ES-I3 (cell line): ENCODE results near the gene NCBP2.

ENCODE experiments used
- H3K36me3 ChIP-seq: 2 replicates; pipeline ENCODE4 v1.6.1; 2013; ENCODE audit warnings: mild to moderate bottlenecking, low read length, control low read depth, moderate library complexity; ENCODE audit not compliant: insufficient read depth
- H3K4me1 ChIP-seq: 2 replicates; pipeline ENCODE4 v1.6.1; 2013; ENCODE audit warnings: mild to moderate bottlenecking, control low read depth, low read length; ENCODE audit not compliant: insufficient read depth
- H3K9ac ChIP-seq: 2 replicates; pipeline ENCODE4 v1.6.1; 2013; ENCODE audit warnings: low read depth, mild to moderate bottlenecking, low read length, moderate library complexity
- H3K9me3 ChIP-seq: 2 replicates; pipeline ENCODE4 v1.6.1; 2013; ENCODE audit warnings: mild to moderate bottlenecking, low read length, moderate library complexity; ENCODE audit not compliant: control insufficient read depth, insufficient read depth

The NCBP2 gene

GRCh38 chr3:196938124-196938523, 4.2 kb downstream of the NCBP2 start:
- peaks cover 44% of the 10 kb centered on the region for H3K36me3 ChIP-seq
- peaks cover 7% of the 10 kb centered on the region; the same call in 1 of the 2 replicates for H3K4me1 ChIP-seq
- no peak overlapping the region for H3K9ac ChIP-seq
- no peaks in the 10 kb centered on the region for H3K9me3 ChIP-seq

DNA sequence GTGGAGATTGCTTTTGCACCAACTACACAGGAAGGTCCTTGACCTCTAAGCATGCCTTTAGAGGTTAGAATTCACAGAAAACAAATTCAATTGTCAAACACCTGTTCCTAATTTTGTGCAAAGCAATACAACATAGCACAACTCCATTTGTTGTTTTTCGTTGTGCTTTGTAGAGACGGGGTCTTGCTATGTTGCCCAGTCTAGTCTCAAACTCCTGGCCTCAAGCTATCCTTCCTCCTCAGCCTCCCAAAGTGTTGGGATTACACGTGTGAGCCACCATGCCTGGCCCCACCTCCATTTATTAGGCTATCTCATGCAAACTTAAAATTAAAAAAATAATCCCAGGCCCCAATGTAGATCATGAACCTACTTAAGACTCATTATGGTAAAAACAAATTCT, 6.0 kb downstream of the NCBP2 start:
- Histone ChIP-seq H3K9ac (no peak overlapping the region), H3K9me3 (no peaks in the 10 kb centered on the region), H3K4me1 (peaks cover 7% of the 10 kb centered on the region; the same call in 1 of the 2 replicates), H3K36me3 (peaks cover 45% of the 10 kb centered on the region)

DNA sequence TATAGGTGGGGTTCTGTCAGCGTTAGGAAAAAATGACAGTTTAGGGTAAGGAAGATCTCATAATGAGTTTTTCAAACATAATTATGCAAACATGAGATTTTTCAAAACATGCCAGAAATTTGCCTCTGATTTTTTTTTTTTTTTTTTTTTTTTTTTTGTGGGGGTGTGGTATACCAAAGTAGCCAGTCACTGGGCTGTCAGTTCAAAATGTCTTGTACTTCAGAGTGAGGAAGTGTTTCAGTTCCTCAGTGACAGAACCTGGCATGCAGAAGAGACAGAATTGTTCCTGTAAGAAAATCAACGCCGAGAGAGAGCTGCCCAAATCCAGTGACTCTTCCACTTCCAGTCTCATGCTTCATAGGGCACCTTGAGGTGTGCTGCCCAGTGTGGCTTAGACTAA, 9.7 kb downstream of the NCBP2 start:
- Histone ChIP-seq H3K36me3 (peaks cover 35% of the 10 kb centered on the region), H3K9me3 (no peaks in the 10 kb centered on the region), H3K4me1 (no peaks in the 10 kb centered on the region), H3K9ac (no peak overlapping the region)

DNA sequence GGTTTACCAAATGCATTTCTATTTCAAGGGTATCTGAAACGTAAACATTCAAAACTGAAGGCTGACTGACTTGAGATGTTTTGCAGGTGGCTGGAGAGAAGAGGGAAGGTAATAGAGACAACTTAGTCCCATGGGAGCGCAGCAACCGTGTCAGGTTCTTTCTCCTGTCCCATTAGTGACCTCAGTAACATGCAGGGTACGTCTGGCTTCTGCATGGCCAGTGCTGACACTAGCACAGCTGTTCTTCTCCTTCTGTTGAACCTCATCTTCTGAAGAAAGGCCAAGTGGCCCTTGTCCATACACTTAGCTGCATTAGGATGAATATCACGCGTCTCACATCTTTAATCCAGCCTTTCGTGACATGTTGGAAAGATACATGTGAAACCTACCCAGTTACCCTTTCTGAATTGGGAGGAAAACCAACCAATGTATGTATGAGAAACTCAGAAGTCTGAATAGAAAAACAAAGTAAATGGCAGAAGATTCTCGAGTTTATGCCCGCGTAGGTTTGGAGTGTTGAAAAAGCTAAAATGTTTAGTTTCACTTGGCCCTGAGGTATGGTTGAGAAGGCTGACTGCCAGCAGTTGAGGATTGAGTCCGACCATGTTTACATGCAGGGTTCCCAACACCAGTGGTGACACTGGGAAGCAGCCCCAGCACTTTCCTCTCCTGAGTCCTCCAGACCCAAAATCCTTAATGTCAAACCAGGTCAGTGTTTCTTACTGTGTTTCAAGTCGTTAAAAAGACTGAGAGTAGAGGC, 10.3 kb downstream of the NCBP2 start:
- Histone ChIP-seq H3K36me3 (peaks cover 31% of the 10 kb centered on the region), H3K4me1 (no peaks in the 10 kb centered on the region), H3K9me3 (no peaks in the 10 kb centered on the region), H3K9ac (no peak overlapping the region)

- H3K9ac ChIP-seq = no peak overlapping the region
- H3K36me3 ChIP-seq = peaks cover 23% of the 10 kb centered on the region
- no peaks in the 10 kb centered on the region for H3K9me3 ChIP-seq
- H3K4me1 ChIP-seq = no peaks in the 10 kb centered on the region
These were observed 11.2 kb downstream of the NCBP2 start for GRCh38 chr3:196931157-196931556.

DNA sequence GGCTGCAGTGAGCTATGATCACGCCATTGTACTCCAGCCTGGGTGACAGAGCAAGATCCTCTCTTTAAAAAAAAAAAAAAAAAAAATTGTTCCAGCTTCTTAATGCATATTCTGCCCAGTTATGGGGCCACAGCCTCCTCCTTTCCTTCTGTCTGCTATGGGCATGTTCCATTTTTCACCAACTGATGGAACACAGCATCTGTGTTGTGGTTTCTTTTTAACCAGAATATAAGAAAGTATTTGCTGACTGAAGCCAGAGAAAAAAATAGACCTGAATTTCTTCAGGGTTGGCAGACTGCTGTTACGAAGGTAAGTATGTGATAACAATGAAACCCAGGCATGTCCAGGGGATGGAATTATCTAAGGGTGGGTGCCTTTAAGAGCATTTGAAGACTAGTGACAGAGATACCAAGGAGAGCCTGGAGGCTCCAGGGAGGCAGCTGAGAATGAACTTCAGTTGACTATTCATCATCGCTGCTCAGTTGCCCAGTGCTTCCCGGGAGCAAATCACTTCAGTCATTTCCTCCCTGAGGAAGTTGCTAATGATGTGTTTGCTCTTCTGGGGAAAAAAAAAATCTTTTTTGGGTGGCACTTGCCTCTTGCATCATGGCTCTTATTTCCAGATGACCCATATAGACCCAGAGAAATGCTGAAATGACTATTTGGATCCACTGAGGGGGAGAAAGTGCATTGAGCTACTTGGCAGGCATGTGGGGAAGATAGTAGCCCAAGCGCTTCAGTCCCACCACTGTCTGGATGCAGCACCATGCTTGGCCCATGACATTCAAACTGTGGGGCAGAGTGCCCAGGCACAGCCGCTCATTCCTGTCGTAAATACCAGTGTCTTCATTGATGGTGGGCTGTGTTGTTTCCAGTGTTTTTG, 14.5 kb downstream of the NCBP2 start:
- H3K36me3 ChIP-seq = peaks cover 2% of the 10 kb centered on the region; the same call in 1 of the 2 replicates
- H3K4me1 ChIP-seq = no peaks in the 10 kb centered on the region
- no peaks in the 10 kb centered on the region for H3K9me3 ChIP-seq
- no peak overlapping the region for H3K9ac ChIP-seq

- Histone ChIP-seq H3K9me3 (no peaks in the 10 kb centered on the region), H3K9ac (no peak overlapping the region), H3K36me3 (no peaks in the 10 kb centered on the region), H3K4me1 (no peaks in the 10 kb centered on the region)
These were observed 21.6 kb downstream of the NCBP2 start for GRCh38 chr3:196920733-196921132.

GRCh38 chr3:196918968-196919367, 23.4 kb downstream of the NCBP2 start:
- Histone ChIP-seq H3K9me3 (no peaks in the 10 kb centered on the region), H3K36me3 (no peaks in the 10 kb centered on the region), H3K4me1 (no peaks in the 10 kb centered on the region), H3K9ac (no peak overlapping the region)

DNA sequence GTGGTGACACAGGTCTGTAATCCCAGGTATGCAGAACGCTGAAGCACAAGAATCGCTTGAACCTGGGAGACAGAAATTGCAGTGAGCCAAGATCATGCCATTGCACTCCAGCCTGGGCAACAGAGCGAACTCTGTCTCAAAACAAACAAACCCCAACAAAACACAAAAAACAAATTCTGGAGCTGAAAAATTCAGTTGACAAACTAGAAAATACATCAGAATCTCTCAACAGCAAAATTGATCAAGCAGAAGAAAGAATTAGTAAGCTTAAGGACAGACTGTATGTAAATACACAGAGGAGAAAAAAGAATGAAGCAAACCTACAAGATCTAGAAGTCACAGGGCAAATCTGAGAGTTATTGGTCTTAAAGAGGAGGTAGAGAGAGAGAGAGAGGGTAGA, 25.3 kb downstream of the NCBP2 start:
- H3K36me3 ChIP-seq = no peaks in the 10 kb centered on the region
- H3K9me3 ChIP-seq = no peaks in the 10 kb centered on the region
- H3K4me1 ChIP-seq = no peaks in the 10 kb centered on the region
- no peak overlapping the region for H3K9ac ChIP-seq

DNA sequence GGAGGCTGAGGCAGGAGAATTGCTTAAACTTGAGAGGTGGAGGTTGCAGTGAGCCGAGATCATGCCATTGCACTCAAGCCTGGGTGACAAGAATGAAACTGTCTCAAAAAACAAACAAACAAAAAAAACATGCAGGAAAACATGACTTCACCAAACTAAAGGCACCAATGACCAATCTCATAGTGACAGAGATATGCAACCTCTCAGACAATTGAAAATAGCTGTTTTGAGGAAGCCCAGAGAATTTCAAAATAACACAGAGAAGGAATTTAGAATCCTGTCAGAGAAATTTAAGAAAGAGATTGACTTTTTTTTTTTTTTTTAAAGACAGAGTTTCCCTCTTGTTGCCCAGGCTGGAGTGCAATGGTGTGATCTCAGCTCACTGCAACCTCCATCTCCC, 26.1 kb downstream of the NCBP2 start:
- Histone ChIP-seq H3K9ac (no peak overlapping the region), H3K36me3 (no peaks in the 10 kb centered on the region), H3K9me3 (no peaks in the 10 kb centered on the region), H3K4me1 (no peaks in the 10 kb centered on the region)

- Histone ChIP-seq H3K36me3 (no peaks in the 10 kb centered on the region), H3K9ac (no peak overlapping the region)
These were observed 27.0 kb downstream of the NCBP2 start for GRCh38 chr3:196915375-196915774.

DNA sequence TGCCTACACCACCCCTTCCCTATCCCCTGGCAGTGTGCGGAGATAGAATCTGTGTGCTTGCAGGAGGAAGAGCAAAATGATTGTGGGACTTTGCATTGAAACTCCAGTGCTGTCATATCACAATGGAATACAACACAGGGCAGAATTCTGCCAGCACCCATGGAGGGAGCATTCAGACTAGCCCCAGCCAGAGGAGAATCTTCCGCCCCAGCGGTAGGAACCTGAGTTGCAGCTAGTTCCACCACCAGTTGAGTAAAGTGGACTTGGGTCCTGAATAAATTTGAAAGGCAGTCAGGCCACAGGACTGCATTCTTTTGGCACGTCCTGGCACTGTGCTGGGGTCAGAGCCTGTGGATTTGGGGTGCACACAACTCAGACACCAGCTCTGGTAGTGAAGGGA, 27.5 kb downstream of the NCBP2 start:
- Histone ChIP-seq H3K9me3 (no peaks in the 10 kb centered on the region), H3K9ac (no peak overlapping the region), H3K4me1 (no peaks in the 10 kb centered on the region), H3K36me3 (no peaks in the 10 kb centered on the region)

More at GRCh38 chr3:196915375-196915774, 27.0 kb downstream of the NCBP2 start:
- Histone ChIP-seq H3K9me3 (no peaks in the 10 kb centered on the region), H3K4me1 (no peaks in the 10 kb centered on the region)

DNA sequence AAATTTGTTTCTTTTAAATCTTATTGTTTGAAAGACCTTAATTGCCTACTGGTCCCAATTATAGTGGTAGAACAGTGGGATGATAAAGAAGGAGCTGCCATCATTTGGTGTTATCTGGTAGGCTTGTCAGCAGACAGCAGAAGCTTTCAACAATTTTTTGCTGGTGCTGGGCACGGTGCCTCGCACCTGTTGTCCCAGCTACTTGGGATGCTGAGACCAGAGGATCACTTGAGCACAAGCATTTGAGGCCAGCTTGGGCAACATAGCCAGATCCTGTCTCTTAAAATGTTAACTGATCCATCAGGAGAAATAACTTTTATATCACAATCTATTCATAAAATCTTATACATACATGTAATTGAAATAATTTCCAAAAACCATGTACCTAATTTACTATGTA, 38.6 kb downstream of the NCBP2 start:
- Histone ChIP-seq H3K36me3 (peaks cover 22% of the 10 kb centered on the region), H3K9ac (no peak overlapping the region), H3K9me3 (no peaks in the 10 kb centered on the region), H3K4me1 (no peaks in the 10 kb centered on the region)

GRCh38 chr3:196902296-196902695, 40.0 kb downstream of the NCBP2 start:
- H3K4me1 ChIP-seq = no peaks in the 10 kb centered on the region
- no peaks in the 10 kb centered on the region for H3K9me3 ChIP-seq
- no peak overlapping the region for H3K9ac ChIP-seq
- H3K36me3 ChIP-seq = peaks cover 22% of the 10 kb centered on the region

GRCh38 chr3:196901768-196902167, 40.6 kb downstream of the NCBP2 start:
- H3K9me3 ChIP-seq = no peaks in the 10 kb centered on the region
- no peak overlapping the region for H3K9ac ChIP-seq
- peaks cover 22% of the 10 kb centered on the region for H3K36me3 ChIP-seq
- H3K4me1 ChIP-seq = no peaks in the 10 kb centered on the region
